GM23248 (cell line): ENCODE data around the gene TNIK.

Experiments used
- EZH2 ChIP-seq: fragments of 200-600 bp; sonication (generic); IDR thresholded peaks from 2 replicates; pipeline ENCODE4 v1.6.1; 2018; ENCODE audit warnings: antibody characterized with exemption, mild to moderate bottlenecking; ENCODE audit not compliant: insufficient read depth, poor library complexity, severe bottlenecking
- EZH2phosphoT487 ChIP-seq: fragments of 200-600 bp; sonication (generic); IDR thresholded peaks from 2 replicates; pipeline ENCODE4 v1.6.1; 2018; ENCODE audit warnings: antibody characterized with exemption, moderate library complexity, mild to moderate bottlenecking, low read depth; ENCODE audit not compliant: insufficient read depth

DNA sequence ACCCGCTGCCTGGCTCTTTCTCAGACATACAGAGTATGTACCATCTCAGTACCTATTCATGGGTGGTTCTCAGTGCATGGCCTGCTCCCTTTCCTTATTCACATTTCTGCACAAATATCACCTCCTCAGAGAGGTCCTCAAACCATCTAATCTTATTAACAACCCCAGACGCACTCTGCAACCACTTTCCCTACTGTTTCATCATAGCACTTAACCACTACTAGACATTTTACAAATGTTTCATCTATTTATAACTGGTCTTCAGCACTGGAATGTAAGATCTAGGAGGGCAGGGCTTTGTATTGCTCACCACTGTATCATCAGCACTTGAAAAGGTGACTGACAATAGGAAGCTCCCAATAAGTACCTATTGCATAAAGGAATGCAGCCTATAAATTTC is 45.1 kb downstream of the TNIK start:
- TF ChIP-seq EZH2 (no peak), EZH2phosphoT487 (no peak)
